ENCODE data around the gene ZIC3. TPM values are rescaled to one million over a fixed set of nuclear protein-coding genes. Genes with fewer than 3 reads are reported as not detected.
"Not testable (repeated sequence)": the region's sequence is repeated elsewhere in the genome, so short reads cannot be mapped to it uniquely, and the experiment has no call there.

The ZIC3 gene
- total RNA-seq, 1 experiment from 2014 or later, result not detected

DNA sequence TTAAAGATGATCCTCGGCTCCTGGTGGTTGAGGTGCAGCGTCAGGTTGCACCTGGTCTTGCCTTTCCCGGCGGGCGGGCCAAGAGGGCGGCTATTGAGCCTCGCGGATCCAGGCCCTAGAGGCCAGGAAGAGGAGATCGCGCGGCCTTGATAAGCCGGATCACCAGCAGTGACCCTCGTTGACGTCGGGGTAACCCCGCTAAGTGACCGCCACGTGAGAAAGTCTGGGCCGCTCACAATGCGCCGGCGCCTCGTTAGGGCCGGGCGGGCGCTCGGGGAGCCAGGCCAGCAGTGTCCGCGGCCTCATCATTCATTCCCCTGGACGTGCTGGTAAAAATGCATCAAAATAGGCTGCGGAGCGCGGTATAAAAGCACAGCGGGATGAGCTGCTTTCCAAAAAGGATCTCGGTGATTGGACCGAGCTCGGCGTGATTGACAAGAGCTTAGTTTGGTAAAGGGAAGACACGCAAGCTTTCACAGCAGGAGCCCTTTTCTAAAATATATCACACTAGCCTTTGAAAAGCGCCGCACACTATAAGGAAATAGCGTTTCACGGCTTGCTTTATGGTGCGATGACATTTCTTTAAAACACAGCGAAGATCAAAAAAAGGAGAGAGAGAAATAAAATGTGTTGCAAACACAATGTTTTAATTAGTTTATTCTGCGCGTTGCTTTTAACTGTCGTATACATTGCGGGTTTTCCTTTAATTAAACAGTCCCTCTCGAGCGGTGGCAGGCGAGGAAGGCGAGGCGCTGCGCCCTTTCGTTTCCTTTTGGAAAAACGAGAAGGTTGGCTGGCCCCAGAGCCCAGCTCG, 15.9 kb upstream of the ZIC3 start:
- Histone ChIP-seq H3K9me3 (ENCODE audit: insufficient read depth, low read depth) (no peaks in the 10 kb centered on the region), H3K4me1 (replicated peaks; ENCODE audit: insufficient read depth) (no peaks in the 10 kb centered on the region), H3K36me3 (ENCODE audit: low read depth) (no peaks in the 10 kb centered on the region), H3K27me3 (ENCODE audit: insufficient read depth, low read depth) (peaks cover 4% of the 10 kb centered on the region; the same call in 1 of the 2 replicates), H3K9me2 (ENCODE audit: insufficient read depth) (no peaks in the 10 kb centered on the region), H2AFZ (no peak overlapping the region), H3F3A (ENCODE audit: insufficient read depth, low read depth) (no peaks in the 10 kb centered on the region), H4K20me1 (ENCODE audit: insufficient read depth) (no peaks in the 10 kb centered on the region), H3K79me2 (ENCODE audit: low read depth) (no peaks in the 10 kb centered on the region), H3K4me2 (no peak overlapping the region), H3K4me3 (no peak overlapping the region), H3K27ac (no peak overlapping the region)
- TF ChIP-seq EZH2 (IDR thresholded peaks at IDR 0.05; ENCODE audit: low read depth), result no peak
- TF ChIP-seq, protein P1, sequence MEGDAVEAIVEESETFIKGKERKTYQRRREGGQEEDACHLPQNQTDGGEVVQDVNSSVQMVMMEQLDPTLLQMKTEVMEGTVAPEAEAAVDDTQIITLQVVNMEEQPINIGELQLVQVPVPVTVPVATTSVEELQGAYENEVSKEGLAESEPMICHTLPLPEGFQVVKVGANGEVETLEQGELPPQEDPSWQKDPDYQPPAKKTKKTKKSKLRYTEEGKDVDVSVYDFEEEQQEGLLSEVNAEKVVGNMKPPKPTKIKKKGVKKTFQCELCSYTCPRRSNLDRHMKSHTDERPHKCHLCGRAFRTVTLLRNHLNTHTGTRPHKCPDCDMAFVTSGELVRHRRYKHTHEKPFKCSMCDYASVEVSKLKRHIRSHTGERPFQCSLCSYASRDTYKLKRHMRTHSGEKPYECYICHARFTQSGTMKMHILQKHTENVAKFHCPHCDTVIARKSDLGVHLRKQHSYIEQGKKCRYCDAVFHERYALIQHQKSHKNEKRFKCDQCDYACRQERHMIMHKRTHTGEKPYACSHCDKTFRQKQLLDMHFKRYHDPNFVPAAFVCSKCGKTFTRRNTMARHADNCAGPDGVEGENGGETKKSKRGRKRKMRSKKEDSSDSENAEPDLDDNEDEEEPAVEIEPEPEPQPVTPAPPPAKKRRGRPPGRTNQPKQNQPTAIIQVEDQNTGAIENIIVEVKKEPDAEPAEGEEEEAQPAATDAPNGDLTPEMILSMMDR (conservative IDR thresholded peaks at IDR 0.05), result no peak
- ChIA-PET POLR2A (ENCODE audit: unreplicated experiment) (no interaction called here), CTCF (no interaction called here)
- BruUV-seq (replicated peaks), result no TSS peak
- intact Hi-C loops (cut with micrococcal nuclease; ENCODE audit: unreplicated experiment), result no loop called here
- DNase-seq, result no peak

DNA sequence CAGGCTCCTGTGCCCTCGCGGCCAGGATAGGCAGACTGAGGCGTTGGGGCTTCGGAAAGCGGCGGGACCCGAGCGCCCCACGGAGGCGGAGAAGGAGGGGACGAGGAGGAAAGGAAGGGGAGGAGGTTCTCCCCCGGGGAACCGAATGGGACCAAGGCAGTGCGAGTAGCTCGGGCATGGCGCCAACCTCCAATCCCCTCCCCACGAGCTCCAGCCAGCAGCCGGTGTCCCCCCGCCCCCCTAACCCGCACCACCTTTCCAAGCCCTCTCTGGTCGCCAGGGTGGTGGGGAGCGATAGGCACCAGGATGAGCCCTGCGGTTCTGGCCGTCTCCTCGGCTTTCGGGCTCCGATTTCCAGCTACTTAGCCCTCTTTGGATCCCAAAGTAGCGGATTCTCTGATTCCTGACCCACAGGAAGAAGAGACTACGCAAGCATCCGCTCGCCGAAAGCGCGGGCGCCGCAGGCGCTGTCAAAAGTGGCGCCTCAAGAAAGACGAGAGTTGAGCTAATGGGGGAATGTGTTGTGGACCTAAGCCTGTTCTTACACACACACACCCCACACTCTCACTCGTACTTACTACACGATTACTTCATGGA, 15.2 kb upstream of the ZIC3 start:
- no peaks in the 10 kb centered on the region for H3K9me2 ChIP-seq (ENCODE audit: insufficient read depth)
- no peak overlapping the region for H3K27ac ChIP-seq
- H3K4me2 ChIP-seq, result no peak overlapping the region
- H3K4me3 ChIP-seq, result no peak overlapping the region
- TF ChIP-seq, protein P1 (conservative IDR thresholded peaks at IDR 0.05), result no peak
- no peak for TF ChIP-seq EZH2 (IDR thresholded peaks at IDR 0.05; ENCODE audit: low read depth)
- no peaks in the 10 kb centered on the region for H4K20me1 ChIP-seq (ENCODE audit: insufficient read depth)
- H3K4me1 ChIP-seq (replicated peaks; ENCODE audit: insufficient read depth), result no peaks in the 10 kb centered on the region
- no TSS peak for BruUV-seq (replicated peaks)
- H3K36me3 ChIP-seq (ENCODE audit: low read depth), result no peaks in the 10 kb centered on the region
- no peaks in the 10 kb centered on the region for H3F3A ChIP-seq (ENCODE audit: insufficient read depth, low read depth)
- H2AFZ ChIP-seq, result no peak overlapping the region
- intact Hi-C loops (cut with micrococcal nuclease; ENCODE audit: unreplicated experiment), result no loop called here
- CTCF ChIA-PET, result no interaction called here
- DNase-seq, result no peak
- H3K27me3 ChIP-seq (ENCODE audit: insufficient read depth, low read depth), result peaks cover 3% of the 10 kb centered on the region; the same call in 1 of the 2 replicates
- no peaks in the 10 kb centered on the region for H3K79me2 ChIP-seq (ENCODE audit: low read depth)
- POLR2A ChIA-PET (ENCODE audit: unreplicated experiment), result no interaction called here
- H3K9me3 ChIP-seq (ENCODE audit: insufficient read depth, low read depth), result no peaks in the 10 kb centered on the region

DNA sequence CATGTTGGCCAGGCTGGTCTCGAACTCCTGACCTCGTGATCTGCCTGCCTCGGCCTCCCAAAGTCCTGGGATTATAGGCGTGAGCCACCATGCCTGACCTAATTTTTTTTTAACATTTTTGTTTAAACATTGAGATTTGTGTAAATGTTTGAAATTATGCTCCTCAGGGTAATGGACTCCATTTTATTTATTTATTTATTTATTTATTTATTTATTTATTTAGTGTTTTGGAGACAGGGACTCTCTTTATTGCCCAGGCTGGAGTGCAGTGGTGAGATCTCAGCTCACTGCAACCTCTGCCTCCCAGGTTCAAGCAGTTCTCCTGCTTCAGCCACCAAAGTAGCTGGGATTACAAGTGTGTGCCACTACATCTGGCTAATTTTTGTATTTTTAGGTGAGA, 13.8 kb upstream of the ZIC3 start:
- H2AFZ ChIP-seq; H3K9me2 ChIP-seq (ENCODE audit: insufficient read depth); H3K79me2 ChIP-seq (ENCODE audit: low read depth): not testable (repeated sequence)

More for the DNA sequence above, 13.8 kb upstream of the ZIC3 start:
- H3K4me1 ChIP-seq (replicated peaks; ENCODE audit: insufficient read depth); H3K27me3 ChIP-seq (ENCODE audit: insufficient read depth, low read depth); H3F3A ChIP-seq (ENCODE audit: insufficient read depth, low read depth); H3K4me2 ChIP-seq; intact Hi-C loops (cut with micrococcal nuclease; ENCODE audit: unreplicated experiment); H3K27ac ChIP-seq; H4K20me1 ChIP-seq (ENCODE audit: insufficient read depth); H3K9me3 ChIP-seq (ENCODE audit: insufficient read depth, low read depth); BruUV-seq (replicated peaks); H3K36me3 ChIP-seq (ENCODE audit: low read depth); DNase-seq; CTCF ChIA-PET; H3K4me3 ChIP-seq; POLR2A ChIA-PET (ENCODE audit: unreplicated experiment): not testable (repeated sequence)
